K562 (cell line): ENCODE results near the gene TMEM176B. TPM values are rescaled to one million over a fixed set of nuclear protein-coding genes. Genes with fewer than 3 reads are reported as not detected.
A peak's percentile ranks its signal among the peaks of the same experiment; 100 is the strongest.

Experiments used
- ARID2 ChIP-seq: fragments of 450-650 bp; IDR thresholded peaks from 2 replicates; pipeline ENCODE4 v1.6.1; 2017; ENCODE audit warnings: antibody characterized with exemption, mild to moderate bottlenecking
- CBX1 ChIP-seq: sonication (generic); IDR thresholded peaks from 2 replicates; pipeline ENCODE4 v1.6.1; 2016; ENCODE audit warnings: antibody characterized with exemption, low read depth, mild to moderate bottlenecking
- CCAR2 ChIP-seq: fragments of 200-400 bp; formaldehyde crosslinking; IDR thresholded peaks from 2 replicates; pipeline ENCODE4 v1.6.1; 2017; ENCODE audit warnings: mild to moderate bottlenecking, low read depth, low read length
- DACH1 ChIP-seq: fragments of 450-650 bp; IDR thresholded peaks from 2 replicates; pipeline ENCODE4 v1.6.1; 2018; ENCODE audit not compliant: partially characterized antibody
- HDAC6 ChIP-seq: IDR thresholded peaks from 2 replicates; pipeline ENCODE4 v1.6.1; 2012; ENCODE audit warnings: low read depth, mild to moderate bottlenecking, control low read depth, inconsistent platforms, low read length, moderate library complexity
- HNRNPL ChIP-seq: fragments of 200-400 bp; formaldehyde crosslinking; IDR thresholded peaks from 2 replicates; pipeline ENCODE4 v1.6.1; 2017; ENCODE audit warnings: low read depth, mild to moderate bottlenecking, low read length
- HOMEZ ChIP-seq: fragments of 250-450 bp; sonication (Bioruptor Pico); IDR thresholded peaks from 2 replicates; pipeline ENCODE4 v1.4.0; 2020; ENCODE audit warnings: mild to moderate bottlenecking, moderate library complexity
- KDM5B ChIP-seq: fragments of 200-600 bp; sonication (generic); IDR thresholded peaks from 2 replicates; pipeline ENCODE4 v1.6.1; 2012; ENCODE audit warnings: low read depth, mild to moderate bottlenecking, moderate library complexity, low read length, control low read depth, inconsistent platforms; ENCODE audit not compliant: insufficient replicate concordance
- NKRF ChIP-seq: fragments of 450-650 bp; IDR thresholded peaks from 2 replicates; pipeline ENCODE4 v1.6.1; 2016; ENCODE audit warnings: borderline replicate concordance
- PRPF4 ChIP-seq: fragments of 200-400 bp; formaldehyde crosslinking; IDR thresholded peaks from one replicate; pipeline ENCODE4 v1.6.1; 2017; ENCODE audit warnings: low read length, low read depth, mild to moderate bottlenecking; ENCODE audit not compliant: insufficient read depth, poor library complexity, severe bottlenecking
- RHOXF2B ChIP-seq: fragments of 250-450 bp; sonication (Bioruptor Pico); conservative IDR thresholded peaks from 2 replicates; pipeline ENCODE4 v1.5.1; 2021
- ZFP36 ChIP-seq: fragments of 150-350 bp; IDR thresholded peaks from 2 replicates; pipeline ENCODE4 v1.6.1; 2018; ENCODE audit warnings: low read length, low read depth; ENCODE audit not compliant: partially characterized antibody
- ZNF24 ChIP-seq: fragments of 450-650 bp; IDR thresholded peaks from 2 replicates; pipeline ENCODE4 v1.6.1; 2016
- ZNF274 ChIP-seq: IDR thresholded peaks from 2 replicates; pipeline ENCODE4 v1.6.1; 2011; ENCODE audit warnings: low read depth, mild to moderate bottlenecking, low read length, moderate library complexity, borderline replicate concordance
- ZNF316 ChIP-seq: fragments of 450-650 bp; IDR thresholded peaks from 2 replicates; pipeline ENCODE4 v1.6.1; 2016
- ZNF431 ChIP-seq: sonication (generic); formaldehyde crosslinking; IDR thresholded peaks from 2 replicates; pipeline ENCODE4 v1.8.0; 2022; ENCODE audit warnings: mild to moderate bottlenecking, missing genetic modification reagents
- ZNF436 ChIP-seq: fragments of 250-450, 450-650 bp; sonication (Bioruptor Pico); formaldehyde crosslinking; IDR thresholded peaks from 2 replicates; pipeline ENCODE4 v1.7.0; 2020; ENCODE audit warnings: mild to moderate bottlenecking
- polyA plus RNA-seq, 8 experiments: library from polyadenylated mRNA; depleted of rRNA in 4 of 8; stranded (reverse) in 5 of 8; unstranded in 3 of 8; fragments of >200 nt; fragmentation: Nextera tagmentation in 2 of 8; fragmentation: Illumina TruSeq in 1 of 8; extraction: Ambion mirVana in 2 of 8; extraction: Trizol in 1 of 8; gene quantifications; 2 replicates each; pipeline versions ENCODE4 v1.2.1 to v1.2.3, GENCODE V29; 2011 to 2014; ENCODE audit warnings: inconsistent platforms in 1 of 8, missing spikeins in 1 of 8
- total RNA-seq, 7 experiments: library from RNA; depleted of rRNA in 6 of 7; stranded (reverse); fragments of >200 nt in 6 of 7; fragmentation: Illumina TruSeq in 2 of 7; extraction: Trizol in 2 of 7; gene quantifications; 2 replicates each; pipeline versions ENCODE4 v1.2.1 to v1.2.3, GENCODE V29; 2011 to 2021; ENCODE audit warnings: low replicate concordance in 1 of 7
- TF ChIP-seq, protein P1 (sequence below): fragments of 250-450 bp; sonication (Bioruptor Pico); IDR thresholded peaks from 2 replicates; pipeline ENCODE4 v1.8.0; 2022; ENCODE audit warnings: inconsistent platforms, mild to moderate bottlenecking, moderate library complexity, borderline replicate concordance
- TF ChIP-seq, protein P2 (sequence below): fragments of 250-450 bp; sonication (Bioruptor Pico); IDR thresholded peaks from 2 replicates; pipeline ENCODE4 v1.5.0; 2022; ENCODE audit warnings: mild to moderate bottlenecking

The TMEM176B gene
- total and polyA plus RNA-seq, 9 of the 15 experiments (the other 6 are each of a cell fraction or from before 2014, with no cell fraction given) = 0.19 to 0.60 TPM; not detected in 7

DNA sequence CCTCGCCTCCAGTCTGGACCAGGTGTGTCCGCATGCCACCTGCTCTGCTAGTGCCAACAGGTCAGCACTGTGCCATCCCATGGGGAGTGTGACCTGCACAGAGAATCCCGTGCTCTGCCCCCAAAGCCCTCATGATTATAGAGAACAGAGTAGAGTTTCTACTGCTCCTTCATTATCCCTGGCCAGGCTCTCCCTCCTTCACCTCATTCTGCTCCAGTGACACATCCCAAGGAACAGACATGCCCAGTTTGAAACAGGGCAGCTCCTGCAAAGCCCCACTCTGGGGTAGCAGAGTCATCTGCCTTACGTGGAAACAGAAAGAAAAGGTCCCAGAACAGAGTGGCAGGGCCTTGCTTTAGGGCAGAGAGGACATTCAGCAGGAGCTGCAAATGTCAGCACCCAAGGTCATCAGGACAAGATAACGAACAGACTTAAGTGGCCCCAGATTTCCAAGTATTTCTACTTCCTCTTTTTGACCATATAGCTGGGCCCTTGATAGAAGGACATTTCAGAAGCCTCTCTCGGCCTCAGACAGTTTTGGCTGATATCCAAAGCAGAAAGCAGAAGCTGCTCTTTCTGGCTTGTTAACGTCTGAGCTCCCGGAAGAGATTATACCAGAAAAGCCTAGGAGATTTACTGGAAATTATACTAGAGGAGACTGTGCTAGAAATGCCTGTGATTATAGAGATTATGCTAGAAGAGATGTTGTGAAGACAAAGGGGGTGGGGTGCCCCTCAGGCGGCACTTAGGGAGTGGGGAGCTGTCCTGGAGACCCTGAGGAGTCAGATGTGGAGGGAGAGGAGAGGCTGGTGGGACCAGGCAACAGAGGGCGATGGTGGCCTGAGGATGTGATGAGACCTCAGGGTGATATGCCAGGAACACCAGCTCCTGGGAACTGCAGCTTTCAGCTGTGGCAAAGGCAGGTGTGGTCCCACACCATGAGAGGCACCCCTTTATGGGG, 12.6 kb downstream of the TMEM176B start (continued):
- TF ChIP-seq RHOXF2B (no peak), CCAR2 (no peak), ZNF24 (no peak; the same call in 1 of the 2 replicates), ZNF436 (CRISPR knock-in tag) (no peak), HOMEZ (CRISPR knock-in tag) (no peak), ARID2 (no peak), ZNF316 (no peak), ZNF274 (no peak), ZFP36 (peak; percentile 75), PRPF4 (no peak), CBX1 (no peak), DACH1 (no peak), KDM5B (no peak), HNRNPL (no peak), NKRF (no peak), HDAC6 (no peak), ZNF431 (CRISPR knock-in tag) (no peak)
- TF ChIP-seq, protein P1, sequence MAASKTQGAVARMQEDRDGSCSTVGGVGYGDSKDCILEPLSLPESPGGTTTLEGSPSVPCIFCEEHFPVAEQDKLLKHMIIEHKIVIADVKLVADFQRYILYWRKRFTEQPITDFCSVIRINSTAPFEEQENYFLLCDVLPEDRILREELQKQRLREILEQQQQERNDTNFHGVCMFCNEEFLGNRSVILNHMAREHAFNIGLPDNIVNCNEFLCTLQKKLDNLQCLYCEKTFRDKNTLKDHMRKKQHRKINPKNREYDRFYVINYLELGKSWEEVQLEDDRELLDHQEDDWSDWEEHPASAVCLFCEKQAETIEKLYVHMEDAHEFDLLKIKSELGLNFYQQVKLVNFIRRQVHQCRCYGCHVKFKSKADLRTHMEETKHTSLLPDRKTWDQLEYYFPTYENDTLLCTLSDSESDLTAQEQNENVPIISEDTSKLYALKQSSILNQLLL (CRISPR knock-in tag) = 0 out of 2 replicates have a peak, but pooled peaks have one; percentile 14
- TF ChIP-seq, protein P2, sequence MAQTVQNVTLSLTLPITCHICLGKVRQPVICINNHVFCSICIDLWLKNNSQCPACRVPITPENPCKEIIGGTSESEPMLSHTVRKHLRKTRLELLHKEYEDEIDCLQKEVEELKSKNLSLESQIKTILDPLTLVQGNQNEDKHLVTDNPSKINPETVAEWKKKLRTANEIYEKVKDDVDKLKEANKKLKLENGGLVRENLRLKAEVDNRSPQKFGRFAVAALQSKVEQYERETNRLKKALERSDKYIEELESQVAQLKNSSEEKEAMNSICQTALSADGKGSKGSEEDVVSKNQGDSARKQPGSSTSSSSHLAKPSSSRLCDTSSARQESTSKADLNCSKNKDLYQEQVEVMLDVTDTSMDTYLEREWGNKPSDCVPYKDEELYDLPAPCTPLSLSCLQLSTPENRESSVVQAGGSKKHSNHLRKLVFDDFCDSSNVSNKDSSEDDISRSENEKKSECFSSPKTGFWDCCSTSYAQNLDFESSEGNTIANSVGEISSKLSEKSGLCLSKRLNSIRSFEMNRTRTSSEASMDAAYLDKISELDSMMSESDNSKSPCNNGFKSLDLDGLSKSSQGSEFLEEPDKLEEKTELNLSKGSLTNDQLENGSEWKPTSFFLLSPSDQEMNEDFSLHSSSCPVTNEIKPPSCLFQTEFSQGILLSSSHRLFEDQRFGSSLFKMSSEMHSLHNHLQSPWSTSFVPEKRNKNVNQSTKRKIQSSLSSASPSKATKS (CRISPR knock-in tag) = no peak
